GM23338 (cell line): ENCODE data around the gene GMPS.
A peak's percentile ranks its signal among the peaks of the same experiment; 100 is the strongest.

Experiments
- CREB1 ChIP-seq: fragments of 250-450 bp; sonication (Bioruptor Pico); IDR thresholded peaks from 2 replicates; pipeline ENCODE4 v1.5.0; 2020; ENCODE audit warnings: low read depth, mild to moderate bottlenecking, moderate library complexity
- CTCF ChIP-seq, 2 experiments: fragments of 200-600 bp in 1 of 2; sonication (generic) in 1 of 2; conservative IDR thresholded peaks; 2 replicates each; pipeline versions ENCODE4 v1.5.1 to v1.6.1; 2016 to 2017; ENCODE audit warnings: antibody characterized with exemption in 2 of 2, low read depth in 2 of 2, mild to moderate bottlenecking in 2 of 2, moderate library complexity in 1 of 2
- ETS1 ChIP-seq: IDR thresholded peaks from 2 replicates; pipeline ENCODE4 v1.6.1; 2016; ENCODE audit warnings: antibody characterized with exemption
- REST ChIP-seq: IDR thresholded peaks from one replicate; pipeline ENCODE4 v1.6.1; 2018; ENCODE audit warnings: antibody characterized with exemption; ENCODE audit not compliant: unreplicated experiment

GRCh38 chr3:155983834-155984474 lies 113.5 kb downstream of the GMPS start:
- TF ChIP-seq ETS1 (no peak), CTCF (conservative IDR thresholded peaks at IDR 0.05; ENCODE audit: low read depth in 2 of 2) (peak; percentile 56 to 60), CREB1 (no peak), REST (no peak)
